Fibroblast of pulmonary artery (primary cell): ENCODE measurements around the gene ZNF524.

Source experiments
- DNase-seq: peaks from one replicate; pipeline ENCODE4 v3.0.0-alpha.2; 2010; ENCODE audit warnings: low read depth
- H3K4me3 ChIP-seq: replicated peaks from 2 replicates; pipeline ENCODE4 v1.5.1; 2011; ENCODE audit warnings: low read depth, mild to moderate bottlenecking, control low read depth, low read length, moderate library complexity
- CTCF ChIP-seq: IDR thresholded peaks from 2 replicates; pipeline ENCODE4 v1.5.1; 2011; ENCODE audit warnings: mild to moderate bottlenecking, control low read depth, low read length, inconsistent platforms; ENCODE audit errors: missing control alignments

Gene ZNF524

GRCh38 chr19:55599842-55600661 lies at the start of gene ZNF524:
Gene ZNF524, plus strand, starts transcription at chr19:55600288. Its CDS starts 1,825 bp downstream, at chr19:55602113.
- no peak for TF ChIP-seq CTCF
- DNase-seq, result peak; percentile 88
- peak within 1 kb of the TSS; percentile 73 for H3K4me3 ChIP-seq

- no peak overlapping the region for H3K4me3 ChIP-seq
- DNase-seq, result no peak
- no peak for TF ChIP-seq CTCF
These were observed 49.8 kb upstream of the ZNF524 start for GRCh38 chr19:55550321-55550650.

GRCh38 chr19:55552206-55552605 lies 47.9 kb upstream of the ZNF524 start:
- TF ChIP-seq CTCF, result no peak
- DNase-seq, result no peak
- H3K4me3 ChIP-seq, result no peak overlapping the region

GRCh38 chr19:55552620-55553019 lies 47.5 kb upstream of the ZNF524 start:
- DNase-seq, result peak; percentile 87
- TF ChIP-seq CTCF, result no peak
- H3K4me3 ChIP-seq, result no peak overlapping the region

GRCh38 chr19:55553217-55554182 lies 46.6 kb upstream of the ZNF524 start:
- no peak for TF ChIP-seq CTCF
- DNase-seq, result no peak

GRCh38 chr19:55554302-55554701 lies 45.8 kb upstream of the ZNF524 start:
- no peak for DNase-seq
- TF ChIP-seq CTCF, result no peak
- H3K4me3 ChIP-seq, result no peak overlapping the region

More at GRCh38 chr19:55553217-55554182, 46.6 kb upstream of the ZNF524 start:
- H3K4me3 ChIP-seq, result no peak overlapping the region
